GM12872 (cell line): ENCODE data around the gene MTX1.

Source experiments
- CTCF ChIP-seq: IDR thresholded peaks from 3 replicates; pipeline ENCODE4 v1.5.1; 2011; ENCODE audit warnings: low read depth, mild to moderate bottlenecking, low read length, moderate library complexity; ENCODE audit not compliant: insufficient read depth

The MTX1 gene

GRCh38 chr1:155223047-155223446, 14.6 kb downstream of the MTX1 start:
- no peak for TF ChIP-seq CTCF

GRCh38 chr1:155226188-155226909, 17.9 kb downstream of the MTX1 start:
- TF ChIP-seq CTCF = peak; percentile 77

- TF ChIP-seq CTCF = no peak
These were observed 18.4 kb downstream of the MTX1 start for GRCh38 chr1:155226910-155227260.

- no peak for TF ChIP-seq CTCF
These were observed 19.0 kb downstream of the MTX1 start for GRCh38 chr1:155227261-155228095.

- no peak for TF ChIP-seq CTCF
These were observed 19.6 kb downstream of the MTX1 start for GRCh38 chr1:155228096-155228427.

- TF ChIP-seq CTCF = no peak
These were observed 28.0 kb downstream of the MTX1 start for GRCh38 chr1:155236451-155236850.

GRCh38 chr1:155241069-155241679, 32.7 kb downstream of the MTX1 start:
- no peak for TF ChIP-seq CTCF
